ENCODE results near the gene PLPP4. TPM values are rescaled to one million over a fixed set of nuclear protein-coding genes. Genes with fewer than 3 reads are reported as not detected.

PLPP4 gene
- total and polyA plus RNA-seq, 2 donors from 2014 or later: 6.4 to 11.2 TPM

DNA sequence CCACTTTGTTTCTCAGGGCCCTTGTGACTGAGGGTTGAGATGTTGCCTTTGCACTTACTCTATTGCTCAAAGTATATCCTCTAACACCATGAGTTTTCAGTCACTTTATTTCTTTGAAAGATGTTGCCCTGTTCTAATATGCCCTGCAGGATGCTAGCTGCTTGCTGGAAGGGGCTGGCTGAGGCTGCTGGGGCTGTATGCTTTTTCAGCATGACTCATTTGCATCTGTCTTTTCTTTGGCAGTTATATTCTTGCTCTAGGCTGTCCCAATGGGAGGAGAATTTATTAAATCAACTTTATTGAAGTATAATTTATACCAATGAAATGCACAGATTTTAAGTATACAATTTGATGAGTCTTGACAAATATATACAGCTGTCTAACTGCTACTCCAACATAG, 157.7 kb downstream of the PLPP4 start:
- H3K4me1 ChIP-seq (ENCODE audit: control insufficient read depth in 2 of 3, insufficient read depth in 2 of 3, low read depth in 1 of 3, low read length in 3 of 3): no peaks in the 10 kb centered on the region
- DNase-seq (no peak), FAIRE-seq (no peak)
- intact Hi-C loops (cut with DNase I): no loop called here
- no peak overlapping the region for H3K27ac ChIP-seq (ENCODE audit: low read depth in 2 of 2, low read length in 2 of 2)
- no peak overlapping the region for H3K4me3 ChIP-seq (ENCODE audit: low read length in 3 of 3)
- no peak overlapping the region for H3K9ac ChIP-seq (ENCODE audit: low read length in 3 of 3)
- peaks cover 0 to 7% (median 0%) of the 10 kb centered on the region in 3 donors for H3K9me3 ChIP-seq (ENCODE audit: control insufficient read depth in 2 of 3, insufficient read depth in 1 of 3, low read length in 3 of 3)
- TF ChIP-seq, protein P1, sequence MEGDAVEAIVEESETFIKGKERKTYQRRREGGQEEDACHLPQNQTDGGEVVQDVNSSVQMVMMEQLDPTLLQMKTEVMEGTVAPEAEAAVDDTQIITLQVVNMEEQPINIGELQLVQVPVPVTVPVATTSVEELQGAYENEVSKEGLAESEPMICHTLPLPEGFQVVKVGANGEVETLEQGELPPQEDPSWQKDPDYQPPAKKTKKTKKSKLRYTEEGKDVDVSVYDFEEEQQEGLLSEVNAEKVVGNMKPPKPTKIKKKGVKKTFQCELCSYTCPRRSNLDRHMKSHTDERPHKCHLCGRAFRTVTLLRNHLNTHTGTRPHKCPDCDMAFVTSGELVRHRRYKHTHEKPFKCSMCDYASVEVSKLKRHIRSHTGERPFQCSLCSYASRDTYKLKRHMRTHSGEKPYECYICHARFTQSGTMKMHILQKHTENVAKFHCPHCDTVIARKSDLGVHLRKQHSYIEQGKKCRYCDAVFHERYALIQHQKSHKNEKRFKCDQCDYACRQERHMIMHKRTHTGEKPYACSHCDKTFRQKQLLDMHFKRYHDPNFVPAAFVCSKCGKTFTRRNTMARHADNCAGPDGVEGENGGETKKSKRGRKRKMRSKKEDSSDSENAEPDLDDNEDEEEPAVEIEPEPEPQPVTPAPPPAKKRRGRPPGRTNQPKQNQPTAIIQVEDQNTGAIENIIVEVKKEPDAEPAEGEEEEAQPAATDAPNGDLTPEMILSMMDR (IDR thresholded peaks at IDR 0.05; ENCODE audit: borderline replicate concordance, extremely low read depth, insufficient read depth): no peak
- no peaks in the 10 kb centered on the region for H3K27me3 ChIP-seq (ENCODE audit: control insufficient read depth, insufficient read depth, low read length)
- no peaks in the 10 kb centered on the region for H3K36me3 ChIP-seq (ENCODE audit: control insufficient read depth in 2 of 3, insufficient read depth in 3 of 3, low read length in 3 of 3)

DNA sequence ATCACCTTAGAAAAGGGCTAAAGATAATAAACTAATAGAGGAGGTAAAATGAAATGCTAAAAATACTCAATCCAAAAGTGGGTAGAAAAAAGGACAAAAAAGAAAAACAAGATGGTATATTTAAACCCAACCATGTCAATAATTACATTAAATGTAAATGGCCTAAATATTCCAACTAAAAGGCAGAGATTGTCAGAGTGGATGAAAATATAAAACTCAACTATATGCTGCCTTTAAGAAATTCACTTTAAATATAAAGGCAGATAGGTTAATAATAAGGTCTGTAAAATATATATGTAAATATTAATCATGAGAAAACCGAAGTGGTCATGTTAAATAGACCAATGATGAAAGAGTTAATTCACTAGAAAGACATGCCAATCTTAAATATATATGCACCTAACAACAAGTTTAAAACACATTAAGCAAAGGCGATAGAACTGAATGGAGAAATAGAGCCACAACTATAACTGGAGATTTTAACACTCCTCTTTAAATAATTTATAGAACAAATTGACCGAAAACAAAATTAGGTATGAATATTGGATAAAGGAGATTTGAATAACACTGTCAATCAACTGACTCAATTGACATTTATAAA, 159.4 kb downstream of the PLPP4 start:
- no peaks in the 10 kb centered on the region for H3K36me3 ChIP-seq (ENCODE audit: control insufficient read depth in 2 of 3, insufficient read depth in 3 of 3, low read length in 3 of 3)
- DNase-seq: no peak
- no peaks in the 10 kb centered on the region for H3K4me1 ChIP-seq (ENCODE audit: control insufficient read depth in 2 of 3, insufficient read depth in 2 of 3, low read depth in 1 of 3, low read length in 3 of 3)
- TF ChIP-seq, protein P1 (IDR thresholded peaks at IDR 0.05; ENCODE audit: borderline replicate concordance, extremely low read depth, insufficient read depth): no peak
- no peak for FAIRE-seq
- intact Hi-C loops (cut with DNase I): no loop called here
- H3K27me3 ChIP-seq (ENCODE audit: control insufficient read depth, insufficient read depth, low read length): no peaks in the 10 kb centered on the region
- peaks cover 0 to 7% (median 0%) of the 10 kb centered on the region in 3 donors for H3K9me3 ChIP-seq (ENCODE audit: control insufficient read depth in 2 of 3, insufficient read depth in 1 of 3, low read length in 3 of 3)
- H3K27ac ChIP-seq (ENCODE audit: low read depth in 2 of 2, low read length in 2 of 2): no peak overlapping the region
- no peak overlapping the region for H3K9ac ChIP-seq (ENCODE audit: low read length in 3 of 3)
- H3K4me3 ChIP-seq (ENCODE audit: low read length in 3 of 3): no peak overlapping the region

DNA sequence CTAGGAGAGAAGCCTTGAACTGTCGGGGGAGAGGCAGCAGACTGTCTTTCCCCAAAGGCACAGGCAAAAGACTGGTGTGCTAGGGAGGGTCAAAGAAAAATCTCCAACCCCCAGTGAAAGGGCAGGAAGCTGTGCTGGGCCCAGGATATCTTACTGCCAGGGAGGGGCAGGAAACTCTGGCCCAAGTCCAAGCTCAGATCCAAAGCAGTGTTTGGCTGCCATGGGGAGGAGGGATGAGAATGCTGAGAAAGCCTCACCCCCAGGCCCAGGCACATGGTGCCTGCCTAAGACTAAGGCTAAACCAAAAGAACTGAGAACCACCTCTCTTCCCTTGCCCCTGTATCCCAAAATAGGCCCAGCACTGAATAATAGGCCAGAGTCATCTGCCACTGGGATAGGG, 171.2 kb downstream of the PLPP4 start:
- intact Hi-C loops (cut with DNase I): no loop called here
- Histone ChIP-seq H3K9ac (ENCODE audit: low read length in 3 of 3) (no peak overlapping the region), H3K4me1 (ENCODE audit: control insufficient read depth in 2 of 3, insufficient read depth in 2 of 3, low read depth in 1 of 3, low read length in 3 of 3) (no peaks in the 10 kb centered on the region), H3K9me3 (ENCODE audit: control insufficient read depth in 2 of 3, insufficient read depth in 1 of 3, low read length in 3 of 3) (no peaks in the 10 kb centered on the region), H3K27me3 (ENCODE audit: control insufficient read depth, insufficient read depth, low read length) (no peaks in the 10 kb centered on the region), H3K4me3 (ENCODE audit: low read length in 3 of 3) (no peak overlapping the region), H3K27ac (ENCODE audit: low read depth in 2 of 2, low read length in 2 of 2) (no peak overlapping the region), H3K36me3 (ENCODE audit: control insufficient read depth in 2 of 3, insufficient read depth in 3 of 3, low read length in 3 of 3) (no peaks in the 10 kb centered on the region)
- no peak for DNase-seq
- no peak for FAIRE-seq
- TF ChIP-seq, protein P1 (IDR thresholded peaks at IDR 0.05; ENCODE audit: borderline replicate concordance, extremely low read depth, insufficient read depth): no peak

GRCh38 chr10:120630266-120630665, 173.2 kb downstream of the PLPP4 start:
- TF ChIP-seq, protein P1 (IDR thresholded peaks at IDR 0.05; ENCODE audit: borderline replicate concordance, extremely low read depth, insufficient read depth): no peak
- DNase-seq: no peak
- Histone ChIP-seq H3K4me3 (ENCODE audit: low read length in 3 of 3) (no peak overlapping the region), H3K9ac (ENCODE audit: low read length in 3 of 3) (no peak overlapping the region), H3K9me3 (ENCODE audit: control insufficient read depth in 2 of 3, insufficient read depth in 1 of 3, low read length in 3 of 3) (no peaks in the 10 kb centered on the region), H3K36me3 (ENCODE audit: control insufficient read depth in 2 of 3, insufficient read depth in 3 of 3, low read length in 3 of 3) (no peaks in the 10 kb centered on the region), H3K27ac (ENCODE audit: low read depth in 2 of 2, low read length in 2 of 2) (no peak overlapping the region), H3K27me3 (ENCODE audit: control insufficient read depth, insufficient read depth, low read length) (no peaks in the 10 kb centered on the region), H3K4me1 (ENCODE audit: control insufficient read depth in 2 of 3, insufficient read depth in 2 of 3, low read depth in 1 of 3, low read length in 3 of 3) (no peaks in the 10 kb centered on the region)
- intact Hi-C loops (cut with DNase I): no loop called here
- FAIRE-seq: no peak

Measured in kidney (tissue), 14 donors.